Vagina (tissue), 2 donors: Measurements from ENCODE around the gene SC5D.

Experiments
- POLR2A ChIP-seq, 2 donors: fragments of 450-650 bp; IDR thresholded peaks; one replicate each; pipeline ENCODE4 v1.6.1; 2017; ENCODE audit warnings: antibody characterized with exemption in 2 of 2, mild to moderate bottlenecking in 2 of 2, moderate library complexity in 2 of 2
- TF ChIP-seq, protein P1 (sequence below), 3 experiments: fragments of 450-650 bp in 2 of 3; fragments of 200-600 bp in 1 of 3; sonication (generic) in 1 of 3; IDR thresholded peaks; one replicate each; pipeline ENCODE4 v1.5.1; 2017 to 2019; ENCODE audit warnings: antibody characterized with exemption in 3 of 3, mild to moderate bottlenecking in 2 of 3, moderate library complexity in 2 of 3

DNA sequence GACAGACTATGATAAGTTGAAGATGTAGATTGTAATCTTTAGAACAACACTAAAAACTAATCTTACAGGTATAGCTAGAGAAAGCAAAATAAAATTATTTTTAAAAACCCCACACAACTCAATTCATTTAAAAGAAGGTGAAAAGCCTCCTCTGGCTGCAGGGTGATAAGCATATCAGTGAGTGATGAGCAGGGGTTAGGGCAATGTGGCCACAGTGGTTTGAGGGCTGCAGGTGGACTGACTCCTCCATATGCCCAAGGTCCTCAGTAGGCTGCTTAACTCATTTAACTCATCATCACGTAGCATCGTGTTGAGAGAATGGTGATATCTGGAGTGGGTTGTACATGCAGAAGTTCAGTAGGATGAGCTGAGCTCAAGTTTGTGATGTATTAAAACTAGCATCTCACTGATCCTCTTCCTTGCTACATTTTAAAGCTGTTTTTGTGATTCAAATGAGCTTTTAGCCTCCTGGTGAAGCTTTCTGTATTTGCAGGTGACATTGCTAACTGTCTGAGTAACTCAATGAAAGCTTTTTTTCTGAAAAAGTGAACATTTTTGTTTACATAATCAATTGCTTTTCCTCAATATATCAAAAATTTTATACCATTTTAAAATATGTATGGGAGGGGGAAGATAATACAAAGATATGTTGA lies 37.0 kb upstream of the SC5D start:
- no peak for TF ChIP-seq POLR2A (IDR thresholded peaks at IDR 0.05)
- TF ChIP-seq, protein P1, sequence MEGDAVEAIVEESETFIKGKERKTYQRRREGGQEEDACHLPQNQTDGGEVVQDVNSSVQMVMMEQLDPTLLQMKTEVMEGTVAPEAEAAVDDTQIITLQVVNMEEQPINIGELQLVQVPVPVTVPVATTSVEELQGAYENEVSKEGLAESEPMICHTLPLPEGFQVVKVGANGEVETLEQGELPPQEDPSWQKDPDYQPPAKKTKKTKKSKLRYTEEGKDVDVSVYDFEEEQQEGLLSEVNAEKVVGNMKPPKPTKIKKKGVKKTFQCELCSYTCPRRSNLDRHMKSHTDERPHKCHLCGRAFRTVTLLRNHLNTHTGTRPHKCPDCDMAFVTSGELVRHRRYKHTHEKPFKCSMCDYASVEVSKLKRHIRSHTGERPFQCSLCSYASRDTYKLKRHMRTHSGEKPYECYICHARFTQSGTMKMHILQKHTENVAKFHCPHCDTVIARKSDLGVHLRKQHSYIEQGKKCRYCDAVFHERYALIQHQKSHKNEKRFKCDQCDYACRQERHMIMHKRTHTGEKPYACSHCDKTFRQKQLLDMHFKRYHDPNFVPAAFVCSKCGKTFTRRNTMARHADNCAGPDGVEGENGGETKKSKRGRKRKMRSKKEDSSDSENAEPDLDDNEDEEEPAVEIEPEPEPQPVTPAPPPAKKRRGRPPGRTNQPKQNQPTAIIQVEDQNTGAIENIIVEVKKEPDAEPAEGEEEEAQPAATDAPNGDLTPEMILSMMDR (IDR thresholded peaks at IDR 0.05): no peak
